GM10847 (cell line): ENCODE data around the gene THPO.

Experiments
- POLR2A ChIP-seq: IDR thresholded peaks from 2 replicates; pipeline ENCODE4 v1.6.1; 2011; ENCODE audit not compliant: insufficient read length; ENCODE audit errors: extremely low read depth

The THPO gene

DNA sequence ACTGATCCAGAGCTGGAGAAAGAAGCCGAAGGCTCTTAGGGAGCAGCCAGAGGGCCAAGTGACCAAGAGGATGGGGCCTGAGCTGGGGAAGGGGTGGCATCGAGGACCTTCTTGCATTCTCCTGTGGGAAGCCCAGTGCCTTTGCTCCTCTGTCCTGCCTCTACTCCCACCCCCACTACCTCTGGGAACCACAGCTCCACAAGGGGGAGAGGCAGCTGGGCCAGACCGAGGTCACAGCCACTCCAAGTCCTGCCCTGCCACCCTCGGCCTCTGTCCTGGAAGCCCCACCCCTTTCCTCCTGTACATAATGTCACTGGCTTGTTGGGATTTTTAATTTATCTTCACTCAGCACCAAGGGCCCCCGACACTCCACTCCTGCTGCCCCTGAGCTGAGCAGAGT, 11.4 kb upstream of the THPO start:
- no peak for TF ChIP-seq POLR2A

DNA sequence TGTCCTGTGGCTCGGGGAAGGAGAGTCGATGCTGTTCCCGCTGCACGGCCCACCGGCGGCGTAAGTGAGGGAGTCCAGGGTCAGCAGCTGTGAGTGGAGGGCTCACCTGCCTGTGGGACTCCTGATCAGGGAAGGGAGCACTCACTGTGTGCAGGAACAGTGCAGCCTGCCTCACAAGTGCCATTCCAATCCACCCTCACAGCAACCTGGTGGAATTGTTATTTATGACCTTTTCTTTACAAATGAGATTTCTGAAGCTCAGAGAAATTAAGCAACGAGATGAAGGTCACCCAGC, 10.9 kb upstream of the THPO start:
- no peak for TF ChIP-seq POLR2A

DNA sequence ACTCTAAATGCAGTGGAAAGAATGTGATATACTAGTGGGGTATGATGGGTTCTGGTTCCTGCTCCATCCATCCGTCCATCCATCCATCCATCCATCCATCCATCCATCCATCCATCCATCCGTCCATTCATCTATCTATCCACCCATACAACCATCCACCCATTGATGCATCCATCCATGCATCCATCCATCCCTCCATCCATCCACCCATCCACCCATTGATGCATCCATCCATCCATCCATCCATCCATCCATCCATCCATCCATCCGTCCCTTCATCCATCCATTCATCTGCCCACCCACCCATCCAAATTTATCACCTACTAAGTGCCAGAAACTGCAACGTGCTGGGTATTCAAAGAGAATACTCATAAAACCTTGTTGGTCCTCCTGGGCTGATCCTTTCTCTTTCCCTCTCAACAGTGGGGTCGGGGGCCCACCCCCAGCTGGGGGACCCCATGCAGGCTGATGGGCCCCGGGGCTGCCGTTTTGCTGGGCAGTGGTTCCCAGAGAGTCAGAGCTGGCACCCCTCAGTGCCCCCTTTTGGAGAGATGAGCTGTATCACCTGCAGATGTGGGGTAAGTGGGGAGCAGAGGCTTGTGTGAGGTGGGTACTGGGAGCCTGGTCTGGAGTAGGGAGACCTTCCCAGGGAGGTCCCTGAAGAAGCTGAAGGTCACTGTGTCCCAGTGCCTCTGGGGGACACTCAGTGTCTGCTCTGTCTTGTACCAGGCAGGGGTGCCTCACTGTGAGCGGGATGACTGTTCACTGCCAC, 10.3 kb upstream of the THPO start:
- no peak for TF ChIP-seq POLR2A

DNA sequence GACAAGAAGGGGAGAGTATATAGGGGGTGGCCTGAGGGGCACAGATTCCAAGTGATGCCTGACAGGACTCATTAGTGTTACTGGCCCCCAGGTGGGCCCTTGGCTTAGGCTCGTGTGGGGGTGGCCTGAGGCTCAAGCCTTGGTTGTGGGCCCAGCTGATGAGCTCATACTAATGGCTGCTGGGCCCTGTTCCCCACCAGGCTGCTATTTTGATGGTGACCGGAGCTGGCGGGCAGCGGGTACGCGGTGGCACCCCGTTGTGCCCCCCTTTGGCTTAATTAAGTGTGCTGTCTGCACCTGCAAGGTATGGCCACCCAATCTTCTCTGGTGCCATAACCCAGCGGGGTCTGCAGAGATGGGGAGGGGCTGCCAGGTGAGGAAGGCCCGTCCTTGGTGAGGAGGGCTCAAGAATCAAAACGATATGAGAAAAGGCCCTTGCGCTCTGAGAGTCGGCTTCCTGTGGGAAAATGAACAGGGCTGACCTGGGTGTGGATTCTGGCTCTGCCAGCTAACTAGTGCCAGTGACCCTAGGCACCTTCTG, 9.2 kb upstream of the THPO start:
- no peak for TF ChIP-seq POLR2A

DNA sequence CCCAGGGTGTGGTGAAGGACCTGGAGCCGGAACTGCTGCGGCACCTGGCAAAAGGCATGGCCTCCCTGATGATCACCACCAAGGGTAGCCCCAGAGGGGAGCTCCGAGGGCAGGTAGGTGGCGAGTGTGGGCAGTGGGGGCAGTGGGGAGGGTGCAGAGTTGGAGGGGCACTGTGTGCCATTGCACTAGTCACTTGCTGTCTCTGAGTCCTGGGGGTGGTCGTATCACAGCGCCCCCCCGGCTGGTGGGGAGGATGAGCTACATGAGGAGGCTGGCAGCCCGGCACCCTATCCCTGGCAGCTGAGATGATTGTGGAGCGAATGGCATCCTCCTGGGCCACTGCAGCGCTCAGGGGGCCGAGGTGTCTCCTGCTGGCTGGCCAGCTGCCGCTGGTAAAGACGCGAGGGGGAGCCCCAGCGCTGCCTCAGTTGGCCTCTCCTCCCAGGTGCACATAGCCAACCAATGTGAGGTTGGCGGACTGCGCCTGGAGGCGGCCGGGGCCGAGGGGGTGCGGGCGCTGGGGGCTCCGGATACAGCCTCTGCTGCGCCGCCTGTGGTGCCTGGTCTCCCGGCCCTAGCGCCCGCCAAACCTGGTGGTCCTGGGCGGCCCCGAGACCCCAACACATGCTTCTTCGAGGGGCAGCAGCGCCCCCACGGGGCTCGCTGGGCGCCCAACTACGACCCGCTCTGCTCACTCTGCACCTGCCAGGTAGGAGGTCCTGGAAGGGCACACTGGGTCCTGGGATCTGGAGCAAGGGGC, 8.2 kb upstream of the THPO start:
- no peak for TF ChIP-seq POLR2A

DNA sequence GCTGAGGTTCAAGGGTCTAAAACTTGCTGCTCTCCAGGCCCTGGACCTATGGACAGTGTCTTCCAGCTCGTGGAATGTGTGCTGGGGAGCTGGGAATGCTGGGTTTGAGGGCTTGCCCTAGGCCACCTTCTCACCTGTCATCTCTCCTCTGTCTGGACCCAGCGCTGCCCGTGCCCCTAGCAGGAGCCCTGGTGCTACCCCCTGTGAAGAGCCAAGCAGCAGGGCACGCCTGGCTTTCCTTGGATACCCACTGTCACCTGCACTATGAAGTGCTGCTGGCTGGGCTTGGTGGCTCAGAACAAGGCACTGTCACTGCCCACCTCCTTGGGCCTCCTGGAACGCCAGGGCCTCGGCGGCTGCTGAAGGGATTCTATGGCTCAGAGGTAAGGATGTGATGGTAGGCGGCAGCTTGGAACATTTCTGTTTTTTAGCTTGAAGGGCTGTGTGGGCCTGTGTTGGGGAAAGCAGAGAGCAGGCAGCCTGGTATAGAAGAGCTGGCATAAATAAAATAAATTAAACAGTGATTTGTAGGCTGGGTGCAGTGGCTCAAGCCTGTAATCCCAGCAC, 6.9 kb upstream of the THPO start:
- TF ChIP-seq POLR2A, result no peak

DNA sequence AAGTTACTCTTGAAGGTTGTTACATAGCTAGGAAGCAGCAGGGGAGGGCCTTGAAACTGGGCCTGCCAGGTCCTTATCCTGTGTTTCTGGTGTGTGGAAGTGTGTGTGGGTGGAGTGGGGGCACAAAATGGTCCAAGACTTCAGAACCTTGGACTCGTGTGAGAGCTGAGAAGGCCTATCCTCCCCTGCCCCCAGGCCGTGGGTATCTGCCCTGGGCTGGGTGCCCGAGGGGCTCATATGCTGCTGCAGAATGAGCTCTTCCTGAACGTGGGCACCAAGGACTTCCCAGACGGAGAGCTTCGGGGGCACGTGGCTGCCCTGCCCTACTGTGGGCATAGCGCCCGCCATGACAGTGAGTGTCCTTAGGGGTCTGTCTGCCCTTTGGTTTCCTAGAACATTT, 6.3 kb upstream of the THPO start:
- TF ChIP-seq POLR2A, result no peak

DNA sequence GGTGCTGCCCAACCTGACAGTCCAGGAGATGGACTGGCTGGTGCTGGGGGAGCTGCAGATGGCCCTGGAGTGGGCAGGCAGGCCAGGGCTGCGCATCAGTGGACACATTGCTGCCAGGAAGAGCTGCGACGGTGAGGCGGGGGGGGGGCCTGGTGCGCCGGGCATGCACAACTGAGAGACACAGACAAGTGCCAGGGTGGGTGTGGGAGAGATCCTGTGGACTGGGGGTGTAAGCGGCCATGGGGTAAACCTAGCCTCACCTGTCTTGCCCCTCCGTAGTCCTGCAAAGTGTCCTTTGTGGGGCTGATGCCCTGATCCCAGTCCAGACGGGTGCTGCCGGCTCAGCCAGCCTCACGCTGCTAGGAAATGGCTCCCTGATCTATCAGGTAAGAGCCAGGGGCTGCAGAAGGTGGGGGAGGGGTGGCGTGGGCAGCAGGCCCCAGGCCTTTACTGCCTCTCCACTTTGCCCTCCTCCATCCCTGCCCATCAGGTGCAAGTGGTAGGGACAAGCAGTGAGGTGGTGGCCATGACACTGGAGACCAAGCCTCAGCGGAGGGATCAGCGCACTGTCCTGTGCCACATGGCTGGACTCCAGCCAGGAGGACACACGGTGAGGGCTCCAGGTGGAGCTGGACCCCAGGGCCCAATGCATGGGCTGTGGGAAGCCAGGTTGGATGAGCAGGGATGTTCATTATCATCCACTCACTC, 5.2 kb upstream of the THPO start:
- TF ChIP-seq POLR2A, result no peak

DNA sequence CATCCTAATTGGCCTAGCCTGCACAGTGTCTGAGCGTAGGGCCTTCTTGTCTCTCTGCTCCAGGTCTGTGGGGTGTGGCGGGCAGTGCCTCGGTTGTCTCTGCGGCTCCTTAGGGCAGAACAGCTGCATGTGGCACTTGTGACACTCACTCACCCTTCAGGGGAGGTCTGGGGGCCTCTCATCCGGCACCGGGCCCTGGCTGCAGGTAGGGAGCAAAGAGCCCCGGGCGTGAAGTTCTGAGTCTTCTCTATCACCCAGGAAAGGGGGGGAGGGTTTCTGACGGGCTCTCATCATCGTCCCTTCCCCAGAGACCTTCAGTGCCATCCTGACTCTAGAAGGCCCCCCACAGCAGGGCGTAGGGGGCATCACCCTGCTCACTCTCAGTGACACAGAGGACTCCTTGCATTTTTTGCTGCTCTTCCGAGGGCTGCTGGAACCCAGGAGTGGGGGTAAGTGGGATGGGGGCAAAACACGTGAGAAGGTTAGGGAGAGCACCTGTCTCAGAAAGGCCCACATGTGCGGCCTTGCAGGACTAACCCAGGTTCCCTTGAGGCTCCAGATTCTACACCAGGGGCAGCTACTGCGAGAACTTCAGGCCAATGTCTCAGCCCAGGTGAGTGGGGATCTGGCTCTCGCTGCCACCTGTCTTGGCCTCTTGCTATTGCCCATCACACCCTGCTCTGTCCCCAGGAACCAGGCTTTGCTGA, 4.5 kb upstream of the THPO start:
- no peak for TF ChIP-seq POLR2A

DNA sequence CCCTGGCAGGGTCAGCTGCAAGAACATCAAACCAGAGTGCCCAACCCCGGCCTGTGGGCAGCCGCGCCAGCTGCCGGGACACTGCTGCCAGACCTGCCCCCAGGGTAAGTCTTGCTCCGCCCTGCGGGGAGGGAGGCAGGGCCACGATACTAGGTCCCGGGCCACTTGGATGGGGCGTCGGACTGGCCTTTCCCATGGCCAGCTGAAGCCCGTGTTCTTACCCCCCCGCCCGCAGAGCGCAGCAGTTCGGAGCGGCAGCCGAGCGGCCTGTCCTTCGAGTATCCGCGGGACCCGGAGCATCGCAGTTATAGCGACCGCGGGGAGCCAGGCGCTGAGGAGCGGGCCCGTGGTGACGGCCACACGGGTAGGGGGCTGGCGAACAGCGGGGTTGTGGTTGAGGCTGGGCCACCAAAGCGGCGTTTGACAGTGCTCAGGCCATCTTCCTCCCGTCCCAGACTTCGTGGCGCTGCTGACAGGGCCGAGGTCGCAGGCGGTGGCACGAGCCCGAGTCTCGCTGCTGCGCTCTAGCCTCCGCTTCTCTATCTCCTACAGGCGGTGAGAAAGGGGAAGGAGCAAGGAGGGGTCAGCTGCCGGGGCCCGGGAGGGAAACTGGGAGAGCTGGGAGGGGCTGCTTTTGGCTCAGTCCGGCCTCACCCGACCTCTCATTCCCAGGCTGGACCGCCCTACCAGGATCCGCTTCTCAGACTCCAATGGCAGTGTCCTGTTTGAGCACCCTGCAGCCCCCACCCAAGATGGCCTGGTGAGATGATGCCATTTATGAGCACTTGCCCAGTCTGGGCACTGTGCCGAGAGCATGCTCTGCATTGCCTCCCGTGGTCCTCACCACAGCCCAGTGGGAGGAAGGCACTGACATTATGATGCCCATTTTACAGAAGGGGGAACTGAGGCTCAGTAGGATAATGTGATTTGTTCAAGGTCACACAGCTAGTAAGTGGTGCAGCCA, 3.5 kb upstream of the THPO start:
- no peak for TF ChIP-seq POLR2A

DNA sequence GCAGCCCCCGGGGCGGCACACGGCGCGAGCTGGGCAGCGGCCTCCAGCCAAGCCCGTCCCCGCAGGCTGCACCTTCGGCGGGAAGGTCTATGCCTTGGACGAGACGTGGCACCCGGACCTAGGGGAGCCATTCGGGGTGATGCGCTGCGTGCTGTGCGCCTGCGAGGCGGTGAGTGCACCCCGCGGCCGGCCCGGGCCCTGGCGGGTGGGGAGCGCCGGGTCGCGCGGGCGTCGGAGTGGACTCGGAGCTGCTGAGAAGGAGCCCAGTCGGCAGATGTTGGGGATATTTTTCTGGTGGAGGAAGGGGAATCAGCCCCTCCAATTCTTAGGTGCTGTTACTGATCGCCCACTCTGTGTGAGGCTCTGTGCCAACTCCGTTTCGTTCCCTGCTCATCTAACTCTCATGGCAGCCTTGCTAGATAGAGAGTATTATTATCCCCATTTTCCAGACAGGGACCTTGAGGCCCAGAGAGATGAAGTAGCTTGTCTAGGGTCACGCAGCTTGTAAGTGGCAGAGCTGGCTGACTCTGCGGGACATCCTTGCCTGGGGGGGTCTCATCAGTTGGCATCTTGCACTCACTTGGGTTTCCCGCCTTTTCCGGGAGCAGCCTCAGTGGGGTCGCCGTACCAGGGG, 2.7 kb upstream of the THPO start:
- no peak for TF ChIP-seq POLR2A

DNA sequence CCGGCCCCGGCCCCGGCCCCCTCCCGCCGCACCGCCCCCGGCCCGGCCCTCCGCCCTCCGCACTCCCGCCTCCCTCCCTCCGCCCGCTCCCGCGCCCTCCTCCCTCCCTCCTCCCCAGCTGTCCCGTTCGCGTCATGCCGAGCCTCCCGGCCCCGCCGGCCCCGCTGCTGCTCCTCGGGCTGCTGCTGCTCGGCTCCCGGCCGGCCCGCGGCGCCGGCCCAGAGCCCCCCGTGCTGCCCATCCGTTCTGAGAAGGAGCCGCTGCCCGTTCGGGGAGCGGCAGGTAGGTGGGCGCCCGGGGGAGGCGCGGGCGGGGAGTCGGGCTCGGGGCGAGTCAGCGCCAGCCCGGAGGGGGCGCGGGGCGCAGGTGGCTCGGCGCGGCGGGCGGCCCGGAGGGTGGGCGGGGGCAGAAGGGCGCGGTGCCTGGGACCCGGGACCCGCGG, 2.2 kb upstream of the THPO start:
- no peak for TF ChIP-seq POLR2A

DNA sequence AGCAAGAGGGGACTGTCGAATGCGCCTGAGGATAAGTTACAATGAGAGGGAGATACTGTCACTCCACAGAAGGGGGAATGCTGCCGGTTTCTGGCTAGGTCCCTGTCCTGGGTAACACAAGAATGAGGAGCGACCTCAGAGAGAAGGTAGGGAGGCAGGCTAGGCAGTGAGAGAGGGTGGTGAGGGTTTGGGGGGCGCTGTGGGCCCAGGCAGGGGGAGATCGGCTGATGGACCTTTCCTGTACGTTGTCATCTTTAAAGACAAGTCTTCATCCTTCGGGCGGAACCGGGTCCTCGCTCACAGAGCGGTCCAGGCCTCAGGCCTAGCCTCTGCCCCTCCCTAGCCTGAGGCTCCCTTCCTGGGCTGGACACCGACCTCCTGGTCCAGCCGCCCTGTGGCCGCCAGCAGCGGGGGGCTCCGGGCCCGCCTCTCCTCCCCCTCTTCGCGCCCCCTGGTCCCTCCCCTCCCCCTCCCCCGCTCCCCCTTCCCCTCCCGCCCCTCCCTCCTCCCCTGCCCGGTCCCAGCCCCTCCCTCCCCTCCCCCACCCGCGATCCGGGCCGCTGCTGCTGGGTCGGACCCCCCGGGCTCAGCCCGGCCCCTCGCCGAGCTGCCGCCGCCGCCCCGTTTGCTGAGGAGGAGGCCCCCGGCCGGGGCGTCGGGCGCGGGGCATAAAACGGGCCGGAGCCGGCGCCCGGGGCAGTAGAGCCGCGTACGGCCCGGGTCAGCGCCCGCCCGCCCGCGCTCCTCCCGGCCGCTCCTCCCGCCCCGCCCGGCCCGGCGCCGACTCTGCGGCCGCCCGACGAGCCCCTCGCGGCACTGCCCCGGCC, 1.6 kb upstream of the THPO start, which contains the start of gene CHRD:
TSS of gene CHRD (plus strand) at position 697 of the 827 bp plus-strand sequence. CDS start 265 bp downstream, outside the sequence.
- no peak for TF ChIP-seq POLR2A
